Endothelial cell of umbilical vein (primary cell): ENCODE data around the gene TTLL5. TPM values are rescaled to one million over a fixed set of nuclear protein-coding genes. Genes with fewer than 3 reads are reported as not detected.

Source experiments
- BruUV-seq: library from RNA; stranded (reverse); fragments of 400-500 nt; replicated peaks from 2 replicates; lab custom pipeline; 2021; lab: Mats Ljungman, UMichigan
- CTCF ChIA-PET: fragments of 300-600, 350-600 bp; sonication (Branson Sonifier 250); formaldehyde crosslinking; loops from one replicate; lab custom pipeline; 2021; ENCODE audit warnings: antibody characterized with exemption, inconsistent platforms; lab: Charles Lee
- POLR2A ChIA-PET: fragments of 300-600, 350-600 bp; sonication (Branson Sonifier 250); formaldehyde crosslinking; loops from one replicate; lab custom pipeline; 2021; ENCODE audit warnings: antibody characterized with exemption, inconsistent platforms; lab: Charles Lee
- DNase-seq: peaks from one replicate; pipeline ENCODE4 v3.0.0-alpha.2; 2011; ENCODE audit warnings: low read depth, low spot score
- FAIRE-seq: peaks from 2 replicates; lab custom pipeline; 2011; peaks lifted over from hg19 to GRCh38; lab: Jason Lieb, UNC
- H2AFZ ChIP-seq: 2 replicates; pipeline ENCODE4 v1.6.0; 2012; ENCODE audit warnings: low read depth, low read length, control low read depth, inconsistent platforms
- H3K27ac ChIP-seq: 2 replicates; pipeline ENCODE4 v1.5.1; 2011; ENCODE audit warnings: low read depth, mild to moderate bottlenecking, control low read depth, low read length, moderate library complexity; ENCODE audit not compliant: insufficient read depth
- H3K27me3 ChIP-seq, 2 experiments: 2 replicates each; pipeline versions ENCODE4 v1.6.0 to v1.6.1; 2011; ENCODE audit warnings: low read length in 2 of 2, mixed read lengths in 1 of 2; ENCODE audit not compliant: control insufficient read depth in 2 of 2, insufficient read depth in 2 of 2
- H3K36me3 ChIP-seq, 2 experiments: 2 replicates in 1 of 2; 3 replicates in 1 of 2; pipeline ENCODE4 v1.5.1; 2011; ENCODE audit warnings: low read length in 2 of 2, mild to moderate bottlenecking in 1 of 2, moderate library complexity in 1 of 2; ENCODE audit not compliant: control insufficient read depth in 2 of 2, insufficient read depth in 2 of 2; ENCODE audit errors: extremely low read depth in 1 of 2
- H3K4me1 ChIP-seq: 3 replicates; pipeline ENCODE4 v1.5.1; 2011; ENCODE audit warnings: mild to moderate bottlenecking, low read length; ENCODE audit not compliant: control insufficient read depth, insufficient read depth; ENCODE audit errors: extremely low read depth
- H3K4me2 ChIP-seq: 2 replicates; pipeline ENCODE4 v1.6.1; 2011; ENCODE audit warnings: low read length, control low read depth, mixed read lengths; ENCODE audit not compliant: insufficient read depth
- H3K4me3 ChIP-seq, 3 experiments: fragments of 200-600 bp in 1 of 3; sonication (generic), shearing (Covaris generic) in 1 of 3; replicated peaks in 1 of 3; 2 replicates each; pipeline ENCODE4 v1.5.1; 2011 to 2016; ENCODE audit warnings: control low read depth in 3 of 3, low read length in 3 of 3, mild to moderate bottlenecking in 2 of 3, inconsistent platforms in 1 of 3, low read depth in 1 of 3, moderate library complexity in 1 of 3; ENCODE audit not compliant: insufficient read depth in 1 of 3
- H3K79me2 ChIP-seq: 2 replicates; pipeline ENCODE4 v1.6.0; 2012; ENCODE audit warnings: low read length, inconsistent platforms; ENCODE audit not compliant: control insufficient read depth, insufficient read depth
- H3K9ac ChIP-seq: replicated peaks from 2 replicates; pipeline ENCODE3; 2011; ENCODE audit warnings: low read length, control low read depth; ENCODE audit not compliant: insufficient read depth; ENCODE audit errors: extremely low read depth
- H3K9me1 ChIP-seq: replicated peaks from 3 replicates; pipeline ENCODE4 v1.6.0; 2011; ENCODE audit warnings: mild to moderate bottlenecking, low read length; ENCODE audit not compliant: control insufficient read depth, insufficient read depth; ENCODE audit errors: extremely low read depth
- H3K9me3 ChIP-seq: replicated peaks from 2 replicates; pipeline ENCODE4 v1.5.1; 2012; ENCODE audit warnings: low read length, inconsistent platforms; ENCODE audit not compliant: control insufficient read depth, insufficient read depth
- H4K20me1 ChIP-seq: replicated peaks from 2 replicates; pipeline ENCODE3; 2011; ENCODE audit warnings: mild to moderate bottlenecking, low read length; ENCODE audit not compliant: control insufficient read depth, insufficient read depth; ENCODE audit errors: extremely low read depth
- EZH2 ChIP-seq: IDR thresholded peaks from 2 replicates; pipeline ENCODE4 v1.6.1; 2012; ENCODE audit warnings: borderline replicate concordance, low read depth, mild to moderate bottlenecking, moderate library complexity, low read length, inconsistent platforms; ENCODE audit not compliant: severe bottlenecking
- dilution Hi-C: fragments of 300-500 bp; cut with MboI; formaldehyde crosslinking; loops from one replicate; pipeline ENCODE4 v1.15.0; 2019; ENCODE audit warnings: low sequenced_read_pairs; ENCODE audit not compliant: extremely low pct_ligation_motif_present
- intact Hi-C: fragments of 100-400 bp; cut with micrococcal nuclease; formaldehyde crosslinking; loops from one replicate; pipeline ENCODE4 v1.10.0; 2022
- polyA plus RNA-seq, 4 experiments: library from polyadenylated mRNA; depleted of rRNA in 3 of 4; stranded (reverse) in 3 of 4; unstranded in 1 of 4; fragments of >200 nt; gene quantifications; 2 replicates each; pipeline versions ENCODE4 v1.2.1 to v1.2.3, GENCODE V29; 2011 to 2012; ENCODE audit warnings: missing spikeins in 1 of 4
- total RNA-seq: library from RNA; stranded (reverse); gene quantifications from 2 replicates; pipeline ENCODE4 v1.2.3, GENCODE V29; 2021
- TF ChIP-seq, protein P1 (sequence below), 2 donors: IDR thresholded peaks; 1 replicate in 1 of 2; 2 replicates in 1 of 2; pipeline ENCODE4 v1.5.1; 2011; ENCODE audit warnings: low read length in 2 of 2, mild to moderate bottlenecking in 2 of 2, moderate library complexity in 2 of 2, control low read depth in 1 of 2, inconsistent platforms in 1 of 2, low read depth in 1 of 2; ENCODE audit not compliant: insufficient read depth in 1 of 2; ENCODE audit errors: extremely low read depth in 1 of 2

Gene TTLL5
- total and polyA plus RNA-seq, 2 donors (not counting 3 experiments of a cell fraction or from before 2014, with no cell fraction given): 33.2 to 93.6 TPM

DNA sequence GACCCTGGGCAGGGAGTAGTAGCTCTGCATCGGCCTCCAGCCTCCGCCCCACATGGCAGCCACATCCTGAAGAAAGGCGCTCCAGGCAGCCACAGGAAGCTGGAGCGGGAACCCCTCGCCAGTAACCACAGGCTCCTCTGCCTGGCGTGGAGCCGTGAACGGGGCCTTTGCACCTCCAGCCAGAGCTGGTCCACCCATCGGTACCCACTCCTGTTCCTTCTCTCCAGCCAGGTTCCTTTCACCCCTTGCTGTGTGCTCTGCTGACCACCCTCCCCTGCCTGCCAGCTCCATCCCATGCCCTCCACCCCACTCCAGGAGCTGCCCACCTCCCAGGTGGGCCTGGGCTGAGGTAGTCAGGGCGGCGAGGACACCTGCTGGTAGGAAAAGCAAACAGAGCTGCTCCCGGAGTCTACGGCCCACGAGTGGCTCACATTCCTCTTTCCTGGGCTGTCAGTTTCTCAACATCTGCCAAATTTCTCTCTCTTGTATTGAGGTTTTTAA lies 318.1 kb downstream of the TTLL5 start:
- no peak for DNase-seq

More for the DNA sequence above, 318.1 kb downstream of the TTLL5 start:
- Histone ChIP-seq H3K4me2 (no peak overlapping the region), H4K20me1 (no peaks in the 10 kb centered on the region), H2AFZ (no peak overlapping the region), H3K9ac (no peak overlapping the region), H3K4me3 (no peak overlapping the region), H3K79me2 (no peaks in the 10 kb centered on the region), H3K27me3 (no peaks in the 10 kb centered on the region), H3K4me1 (peaks cover 13% of the 10 kb centered on the region), H3K9me3 (no peaks in the 10 kb centered on the region), H3K27ac (no peak overlapping the region), H3K36me3 (no peaks in the 10 kb centered on the region), H3K9me1 (no peaks in the 10 kb centered on the region)
- no TSS peak for BruUV-seq
- intact Hi-C loops (no loop called here), dilution Hi-C loops (loop anchor here (25.0 kb wide), 1 partner anchor 267 kb away; no protein-coding TSS in a partner anchor)
- ChIA-PET POLR2A (no interaction called here), CTCF (interaction anchor here (0.6 to 12.4 kb wide), 42 partner anchors 9 to 401 kb away, joined by 3 to 617 read pairs (median 4); partner anchors contain the start of genes ERG28 and TTLL5)
- no peak for TF ChIP-seq EZH2
- TF ChIP-seq, protein P1, sequence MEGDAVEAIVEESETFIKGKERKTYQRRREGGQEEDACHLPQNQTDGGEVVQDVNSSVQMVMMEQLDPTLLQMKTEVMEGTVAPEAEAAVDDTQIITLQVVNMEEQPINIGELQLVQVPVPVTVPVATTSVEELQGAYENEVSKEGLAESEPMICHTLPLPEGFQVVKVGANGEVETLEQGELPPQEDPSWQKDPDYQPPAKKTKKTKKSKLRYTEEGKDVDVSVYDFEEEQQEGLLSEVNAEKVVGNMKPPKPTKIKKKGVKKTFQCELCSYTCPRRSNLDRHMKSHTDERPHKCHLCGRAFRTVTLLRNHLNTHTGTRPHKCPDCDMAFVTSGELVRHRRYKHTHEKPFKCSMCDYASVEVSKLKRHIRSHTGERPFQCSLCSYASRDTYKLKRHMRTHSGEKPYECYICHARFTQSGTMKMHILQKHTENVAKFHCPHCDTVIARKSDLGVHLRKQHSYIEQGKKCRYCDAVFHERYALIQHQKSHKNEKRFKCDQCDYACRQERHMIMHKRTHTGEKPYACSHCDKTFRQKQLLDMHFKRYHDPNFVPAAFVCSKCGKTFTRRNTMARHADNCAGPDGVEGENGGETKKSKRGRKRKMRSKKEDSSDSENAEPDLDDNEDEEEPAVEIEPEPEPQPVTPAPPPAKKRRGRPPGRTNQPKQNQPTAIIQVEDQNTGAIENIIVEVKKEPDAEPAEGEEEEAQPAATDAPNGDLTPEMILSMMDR (IDR thresholded peaks at IDR 0.05; ENCODE audit: extremely low read depth in 1 of 2, insufficient read depth in 1 of 2, low read depth in 1 of 2, low read length in 2 of 2): peak; percentile 51 to 69
- peak; percentile 37 for FAIRE-seq
